Liver (tissue), 9 donors: ENCODE measurements around the gene CDK15. TPM values are rescaled to one million over a fixed set of nuclear protein-coding genes. Genes with fewer than 3 reads are reported as not detected.

Experiments
- DNase-seq: peaks from one replicate; pipeline ENCODE4 v3.0.0-alpha.2; 2017; ENCODE audit warnings: low spot score
- H3K27ac ChIP-seq, 2 donors: one replicate each; pipeline ENCODE4 v1.7.0; 2013; ENCODE audit warnings: inconsistent platforms in 2 of 2, low read length in 2 of 2, control low read depth in 1 of 2, low read depth in 1 of 2, mild to moderate bottlenecking in 1 of 2
- H3K27me3 ChIP-seq, 4 donors: one replicate each; pipeline versions ENCODE4 v1.6.1 to v1.7.0; 2013; ENCODE audit warnings: low read length in 3 of 4, inconsistent platforms in 1 of 4, mild to moderate bottlenecking in 1 of 4, moderate library complexity in 1 of 4; ENCODE audit not compliant: control insufficient read depth in 4 of 4, insufficient read depth in 4 of 4
- H3K36me3 ChIP-seq, 4 donors: one replicate each; pipeline versions ENCODE4 v1.6.1 to v1.7.0; 2013; ENCODE audit warnings: low read length in 3 of 4, mild to moderate bottlenecking in 3 of 4, low read depth in 1 of 4, moderate library complexity in 1 of 4; ENCODE audit not compliant: control insufficient read depth in 4 of 4, insufficient read depth in 3 of 4
- H3K4me1 ChIP-seq, 4 donors: one replicate each; pipeline versions ENCODE4 v1.6.1 to v1.7.0; 2013; ENCODE audit warnings: low read length in 3 of 4, mild to moderate bottlenecking in 3 of 4, moderate library complexity in 1 of 4; ENCODE audit not compliant: control insufficient read depth in 4 of 4, insufficient read depth in 4 of 4
- H3K4me3 ChIP-seq, 3 donors: one replicate each; pipeline versions ENCODE4 v1.6.1 to v1.7.0; 2013; ENCODE audit warnings: low read length in 3 of 3, control low read depth in 1 of 3, low read depth in 1 of 3, mild to moderate bottlenecking in 1 of 3
- H3K9ac ChIP-seq, 2 donors: one replicate each; pipeline ENCODE4 v1.7.0; 2013; ENCODE audit warnings: low read length in 2 of 2, mild to moderate bottlenecking in 2 of 2, moderate library complexity in 2 of 2, control low read depth in 1 of 2, low read depth in 1 of 2
- H3K9me3 ChIP-seq, 4 donors: one replicate each; pipeline versions ENCODE4 v1.6.1 to v1.7.0; 2013; ENCODE audit warnings: low read length in 3 of 4; ENCODE audit not compliant: control insufficient read depth in 4 of 4
- EGR1 ChIP-seq, 2 donors: IDR thresholded peaks; 2 replicates each; pipeline ENCODE4 v1.6.1; 2016 to 2018; ENCODE audit warnings: antibody characterized with exemption in 2 of 2, low read depth in 2 of 2
- FOXA1 ChIP-seq: IDR thresholded peaks from 2 replicates; pipeline ENCODE4 v1.6.1; 2016; ENCODE audit warnings: antibody characterized with exemption
- FOXA2 ChIP-seq: IDR thresholded peaks from 2 replicates; pipeline ENCODE4 v1.6.1; 2016; ENCODE audit warnings: antibody characterized with exemption
- GABPA ChIP-seq, 2 donors: IDR thresholded peaks in 1 of 2; conservative IDR thresholded peaks in 1 of 2; 2 replicates each; pipeline ENCODE4 v1.6.1; 2016; ENCODE audit warnings: antibody characterized with exemption in 2 of 2, mild to moderate bottlenecking in 1 of 2, moderate library complexity in 1 of 2
- HNF4A ChIP-seq, 2 donors: conservative IDR thresholded peaks; 2 replicates each; pipeline ENCODE4 v1.6.1; 2016; ENCODE audit warnings: antibody characterized with exemption in 2 of 2, mild to moderate bottlenecking in 2 of 2
- HNF4G ChIP-seq: IDR thresholded peaks from 2 replicates; pipeline ENCODE4 v1.6.1; 2016; ENCODE audit warnings: antibody characterized with exemption
- JUND ChIP-seq, 2 donors: IDR thresholded peaks; 2 replicates each; pipeline ENCODE4 v1.6.1; 2016; ENCODE audit warnings: antibody characterized with exemption in 2 of 2
- NR2F2 ChIP-seq: IDR thresholded peaks from 2 replicates; pipeline ENCODE4 v1.6.1; 2016; ENCODE audit warnings: antibody characterized with exemption
- RAD21 ChIP-seq, 2 donors: IDR thresholded peaks; 2 replicates each; pipeline ENCODE4 v1.6.1; 2016; ENCODE audit warnings: antibody characterized with exemption in 2 of 2, mild to moderate bottlenecking in 2 of 2
- RXRA ChIP-seq, 2 donors: IDR thresholded peaks; 2 replicates each; pipeline ENCODE4 v1.6.1; 2017 to 2018; ENCODE audit warnings: antibody characterized with exemption in 2 of 2, mild to moderate bottlenecking in 1 of 2
- SP1 ChIP-seq: IDR thresholded peaks from 2 replicates; pipeline ENCODE4 v1.6.1; 2018; ENCODE audit warnings: antibody characterized with exemption, mild to moderate bottlenecking
- TAF1 ChIP-seq: conservative IDR thresholded peaks from 2 replicates; pipeline ENCODE4 v1.6.1; 2016; ENCODE audit warnings: antibody characterized with exemption, mild to moderate bottlenecking
- YY1 ChIP-seq: IDR thresholded peaks from 2 replicates; pipeline ENCODE4 v1.6.1; 2016; ENCODE audit warnings: antibody characterized with exemption, mild to moderate bottlenecking
- WGBS: extraction: QIAGEN DNeasy Blood & Tissue Kit; methylation state at CpG from one replicate; pipeline ENCODE4 v1.1.7; 2013; 5-methylcytosine and 5-hydroxymethylcytosine counted together
- polyA plus RNA-seq, 2 donors: library from polyadenylated mRNA; stranded (reverse) in 1 of 2; unstranded in 1 of 2; fragments of 200-250 nt in 1 of 2; fragments of >200 nt in 1 of 2; fragmentation: Nextera tagmentation in 1 of 2; extraction: Ambion mirVana in 1 of 2; gene quantifications; one replicate each; pipeline versions ENCODE4 v1.2.1 to v1.2.3, GENCODE V29; 2013 to 2015
- total RNA-seq, 2 donors: library from RNA; depleted of rRNA; stranded (reverse); fragments of >200 nt; gene quantifications; one replicate each; pipeline ENCODE4 v1.2.3, GENCODE V29; 2014
- TF ChIP-seq, protein P1 (sequence below): IDR thresholded peaks from 2 replicates; pipeline ENCODE4 v1.6.1; 2016; ENCODE audit warnings: antibody characterized with exemption
- TF ChIP-seq, protein P2 (sequence below): IDR thresholded peaks from 2 replicates; pipeline ENCODE4 v1.6.1; 2016; ENCODE audit warnings: antibody characterized with exemption, mild to moderate bottlenecking
- TF ChIP-seq, protein P3 (sequence below): IDR thresholded peaks from 2 replicates; pipeline ENCODE4 v1.6.1; 2016; ENCODE audit warnings: antibody characterized with exemption
- TF ChIP-seq, protein P4 (sequence below): IDR thresholded peaks from 2 replicates; pipeline ENCODE4 v1.6.1; 2016; ENCODE audit warnings: antibody characterized with exemption
- donor health status: healthy.
- donor health status: healthy.
- donor health status: healthy.
- donor health status: healthy.
- donor health status: healthy.

The CDK15 gene
- total and polyA plus RNA-seq, 4 donors = under 0.01 to 0.47 (median 0.06) TPM; not detected in 1

DNA sequence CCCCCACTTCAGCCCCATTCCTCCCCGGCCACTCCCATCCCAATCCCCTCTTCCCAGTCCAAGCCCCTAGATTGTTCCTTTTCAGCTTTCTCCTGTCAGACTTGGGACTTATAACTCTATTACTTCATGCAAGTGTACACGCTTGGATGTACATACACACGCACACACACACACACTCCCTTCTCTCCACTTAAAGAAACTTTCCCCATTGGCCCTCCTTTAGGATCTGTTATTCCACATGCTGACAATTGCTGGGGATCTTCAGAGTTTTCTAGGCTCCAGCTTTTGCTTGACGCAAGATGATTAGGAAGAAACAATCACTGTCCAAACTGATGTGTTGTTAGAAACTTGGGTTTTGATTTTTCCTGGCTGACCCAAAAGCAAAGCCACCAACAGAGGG lies 75.4 kb downstream of the CDK15 start:
- Histone ChIP-seq H3K9me3 (no peaks in the 10 kb centered on the region), H3K4me3 (no peak overlapping the region), H3K36me3 (no peaks in the 10 kb centered on the region), H3K27ac (no peak overlapping the region), H3K4me1 (no peaks in the 10 kb centered on the region), H3K9ac (no peak overlapping the region), H3K27me3 (peaks cover 0 to 3% (median 0%) of the 10 kb centered on the region in 4 donors)
- no peak for DNase-seq
- TF ChIP-seq SP1 (no peak), JUND (IDR thresholded peaks at IDR 0.05) (no peak), YY1 (no peak), FOXA1 (no peak), GABPA (IDR thresholded peaks at IDR 0.05 in 1 of 2, conservative IDR thresholded peaks at IDR 0.05 in 1 of 2) (no peak), RAD21 (IDR thresholded peaks at IDR 0.05) (no peak), TAF1 (no peak), NR2F2 (no peak), EGR1 (IDR thresholded peaks at IDR 0.05; ENCODE audit: low read depth in 2 of 2) (no peak)
- TF ChIP-seq, protein P1, sequence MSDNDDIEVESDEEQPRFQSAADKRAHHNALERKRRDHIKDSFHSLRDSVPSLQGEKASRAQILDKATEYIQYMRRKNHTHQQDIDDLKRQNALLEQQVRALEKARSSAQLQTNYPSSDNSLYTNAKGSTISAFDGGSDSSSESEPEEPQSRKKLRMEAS = no peak
- TF ChIP-seq, protein P2, sequence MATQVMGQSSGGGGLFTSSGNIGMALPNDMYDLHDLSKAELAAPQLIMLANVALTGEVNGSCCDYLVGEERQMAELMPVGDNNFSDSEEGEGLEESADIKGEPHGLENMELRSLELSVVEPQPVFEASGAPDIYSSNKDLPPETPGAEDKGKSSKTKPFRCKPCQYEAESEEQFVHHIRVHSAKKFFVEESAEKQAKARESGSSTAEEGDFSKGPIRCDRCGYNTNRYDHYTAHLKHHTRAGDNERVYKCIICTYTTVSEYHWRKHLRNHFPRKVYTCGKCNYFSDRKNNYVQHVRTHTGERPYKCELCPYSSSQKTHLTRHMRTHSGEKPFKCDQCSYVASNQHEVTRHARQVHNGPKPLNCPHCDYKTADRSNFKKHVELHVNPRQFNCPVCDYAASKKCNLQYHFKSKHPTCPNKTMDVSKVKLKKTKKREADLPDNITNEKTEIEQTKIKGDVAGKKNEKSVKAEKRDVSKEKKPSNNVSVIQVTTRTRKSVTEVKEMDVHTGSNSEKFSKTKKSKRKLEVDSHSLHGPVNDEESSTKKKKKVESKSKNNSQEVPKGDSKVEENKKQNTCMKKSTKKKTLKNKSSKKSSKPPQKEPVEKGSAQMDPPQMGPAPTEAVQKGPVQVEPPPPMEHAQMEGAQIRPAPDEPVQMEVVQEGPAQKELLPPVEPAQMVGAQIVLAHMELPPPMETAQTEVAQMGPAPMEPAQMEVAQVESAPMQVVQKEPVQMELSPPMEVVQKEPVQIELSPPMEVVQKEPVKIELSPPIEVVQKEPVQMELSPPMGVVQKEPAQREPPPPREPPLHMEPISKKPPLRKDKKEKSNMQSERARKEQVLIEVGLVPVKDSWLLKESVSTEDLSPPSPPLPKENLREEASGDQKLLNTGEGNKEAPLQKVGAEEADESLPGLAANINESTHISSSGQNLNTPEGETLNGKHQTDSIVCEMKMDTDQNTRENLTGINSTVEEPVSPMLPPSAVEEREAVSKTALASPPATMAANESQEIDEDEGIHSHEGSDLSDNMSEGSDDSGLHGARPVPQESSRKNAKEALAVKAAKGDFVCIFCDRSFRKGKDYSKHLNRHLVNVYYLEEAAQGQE = no peak
- TF ChIP-seq, protein P3, sequence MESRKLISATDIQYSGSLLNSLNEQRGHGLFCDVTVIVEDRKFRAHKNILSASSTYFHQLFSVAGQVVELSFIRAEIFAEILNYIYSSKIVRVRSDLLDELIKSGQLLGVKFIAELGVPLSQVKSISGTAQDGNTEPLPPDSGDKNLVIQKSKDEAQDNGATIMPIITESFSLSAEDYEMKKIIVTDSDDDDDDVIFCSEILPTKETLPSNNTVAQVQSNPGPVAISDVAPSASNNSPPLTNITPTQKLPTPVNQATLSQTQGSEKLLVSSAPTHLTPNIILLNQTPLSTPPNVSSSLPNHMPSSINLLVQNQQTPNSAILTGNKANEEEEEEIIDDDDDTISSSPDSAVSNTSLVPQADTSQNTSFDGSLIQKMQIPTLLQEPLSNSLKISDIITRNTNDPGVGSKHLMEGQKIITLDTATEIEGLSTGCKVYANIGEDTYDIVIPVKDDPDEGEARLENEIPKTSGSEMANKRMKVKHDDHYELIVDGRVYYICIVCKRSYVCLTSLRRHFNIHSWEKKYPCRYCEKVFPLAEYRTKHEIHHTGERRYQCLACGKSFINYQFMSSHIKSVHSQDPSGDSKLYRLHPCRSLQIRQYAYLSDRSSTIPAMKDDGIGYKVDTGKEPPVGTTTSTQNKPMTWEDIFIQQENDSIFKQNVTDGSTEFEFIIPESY = no peak
- TF ChIP-seq, protein P4, sequence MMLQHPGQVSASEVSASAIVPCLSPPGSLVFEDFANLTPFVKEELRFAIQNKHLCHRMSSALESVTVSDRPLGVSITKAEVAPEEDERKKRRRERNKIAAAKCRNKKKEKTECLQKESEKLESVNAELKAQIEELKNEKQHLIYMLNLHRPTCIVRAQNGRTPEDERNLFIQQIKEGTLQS = no peak
- 92% methylated on average over 4 of the region's 4 CpGs for WGBS

DNA sequence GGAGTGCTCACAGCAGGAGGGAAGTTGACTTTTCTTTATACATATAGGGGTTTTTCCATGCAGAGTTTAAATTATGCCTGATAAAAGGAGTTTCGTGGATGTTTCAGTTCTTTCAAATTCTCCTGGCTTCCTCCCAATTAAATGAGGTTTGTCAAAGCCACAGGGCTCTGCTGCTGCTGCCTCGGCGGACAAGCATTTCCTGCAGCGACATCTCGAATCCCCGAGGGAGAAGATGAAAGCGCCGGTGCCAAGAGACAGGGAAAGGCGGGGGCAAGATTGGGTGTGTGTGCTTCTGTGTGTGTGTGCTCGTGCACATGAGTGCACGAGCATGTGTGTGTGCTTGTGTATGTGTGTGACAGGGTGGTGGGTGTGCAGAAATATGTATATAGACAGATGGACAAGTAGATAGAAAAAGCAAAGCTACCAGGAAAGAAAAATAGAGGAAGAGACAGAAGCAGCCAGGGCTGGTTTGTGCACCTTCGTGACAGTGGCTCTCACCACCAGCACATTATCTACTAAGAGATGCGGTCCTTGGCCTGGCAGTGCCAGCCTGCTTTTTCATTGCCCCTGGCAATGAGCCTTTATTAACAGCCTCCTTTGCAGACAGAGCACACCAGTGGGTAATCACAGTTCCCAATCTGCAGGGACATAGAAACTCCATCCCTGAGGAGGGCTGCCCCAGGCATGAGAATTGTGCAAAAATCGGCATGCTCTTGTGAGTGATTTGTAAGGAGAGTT lies 76.2 kb downstream of the CDK15 start:
- 55% methylated on average over 14 of the region's 14 CpGs for WGBS
- Histone ChIP-seq H3K4me3 (no peak overlapping the region), H3K36me3 (no peaks in the 10 kb centered on the region), H3K9ac (no peak overlapping the region), H3K4me1 (no peaks in the 10 kb centered on the region), H3K9me3 (no peaks in the 10 kb centered on the region), H3K27me3 (peaks cover 0 to 6% (median 0%) of the 10 kb centered on the region in 4 donors), H3K27ac (no peak overlapping the region)
- TF ChIP-seq HNF4A (conservative IDR thresholded peaks at IDR 0.05) (no peak), FOXA1 (no peak), RXRA (IDR thresholded peaks at IDR 0.05) (no peak), TAF1 (no peak), SP1 (no peak), JUND (IDR thresholded peaks at IDR 0.05) (no peak), GABPA (IDR thresholded peaks at IDR 0.05 in 1 of 2, conservative IDR thresholded peaks at IDR 0.05 in 1 of 2) (no peak), FOXA2 (no peak), EGR1 (IDR thresholded peaks at IDR 0.05; ENCODE audit: low read depth in 2 of 2) (no peak), HNF4G (no peak), RAD21 (IDR thresholded peaks at IDR 0.05) (no peak)
- DNase-seq = no peak
